NCI-H748 (cell line): Measurements from ENCODE around the gene AKT2.
A peak's percentile ranks its signal among the peaks of the same experiment; 100 is the strongest.

Experiments
- DNase-seq: peaks from one replicate; lab custom pipeline; 2025; ENCODE audit not compliant: unreplicated experiment; lab: John Stamatoyannopoulos, UW

The AKT2 gene

DNA sequence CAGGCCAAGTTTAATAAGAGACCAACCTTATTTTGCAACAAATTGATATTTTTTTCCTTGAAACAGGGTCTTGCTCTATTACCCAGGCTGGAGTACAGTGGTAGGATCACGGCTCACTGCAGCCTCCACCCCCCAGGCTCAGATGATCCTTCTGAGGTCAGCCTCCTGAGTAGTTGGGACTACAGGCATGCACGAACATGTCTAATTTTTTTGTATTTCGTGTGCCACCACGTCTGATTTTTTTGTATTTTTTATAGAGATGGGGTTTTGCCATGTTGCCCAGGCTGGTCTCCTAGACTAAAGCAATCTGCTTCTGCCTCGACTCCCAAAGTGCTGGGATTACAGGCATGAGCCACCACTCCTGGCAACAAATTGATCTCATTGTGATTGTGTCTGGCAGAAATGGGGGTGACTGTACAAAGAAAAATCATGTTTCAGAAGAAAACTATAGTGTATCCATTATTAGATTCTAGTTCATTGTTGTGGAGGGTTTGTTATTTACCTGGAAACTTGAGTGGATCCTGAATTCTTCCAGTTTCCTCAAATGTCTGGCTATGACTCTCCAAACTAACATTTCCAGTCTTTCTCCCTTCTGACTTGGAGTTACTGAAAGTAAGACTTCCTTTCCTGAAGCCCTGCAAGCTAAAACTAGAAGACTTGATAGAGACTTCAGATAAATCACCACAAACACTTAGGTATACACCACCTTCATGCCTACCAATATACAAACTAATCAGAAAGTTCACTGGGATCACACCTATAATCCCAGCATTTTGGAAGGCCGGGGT is 17.3 kb upstream of the AKT2 start:
- no peak for DNase-seq

DNA sequence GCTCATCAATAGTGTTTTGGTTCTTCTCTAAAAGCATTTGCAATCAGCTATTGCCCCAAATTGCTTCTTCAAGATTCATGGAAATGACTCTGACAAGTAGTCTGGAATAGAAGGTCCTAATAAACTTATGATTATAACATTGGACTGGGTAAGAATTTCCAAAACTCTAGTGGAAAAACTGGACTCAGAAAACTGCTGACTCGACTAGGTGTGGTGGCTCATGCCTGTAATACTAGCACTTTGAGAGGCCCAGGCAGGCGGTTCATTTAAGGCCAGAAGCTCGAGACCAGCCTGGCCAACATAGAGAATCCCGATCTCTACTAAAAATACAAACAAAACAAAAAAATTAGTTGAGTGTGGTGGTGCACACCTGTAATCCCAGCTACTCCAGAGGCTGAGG is 15.5 kb upstream of the AKT2 start:
- no peak for DNase-seq

DNA sequence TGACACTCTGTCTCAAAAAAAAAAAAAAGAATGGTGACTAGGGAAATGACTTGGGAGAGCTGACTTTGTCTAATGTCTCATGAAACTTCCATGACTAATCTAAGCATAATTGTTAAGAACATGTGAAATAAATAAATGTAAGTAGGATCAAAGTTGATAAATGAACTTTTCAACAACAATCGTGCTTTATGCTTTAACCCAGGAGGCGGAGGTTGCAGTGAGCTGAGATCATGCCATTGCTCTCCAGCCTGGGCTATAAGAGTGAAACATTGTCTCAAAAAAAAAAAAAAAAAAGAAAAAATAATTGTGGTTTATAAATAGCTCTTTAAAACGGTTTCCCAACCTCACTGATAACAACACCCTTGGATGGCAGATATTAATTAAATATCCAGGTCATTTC is 12.9 kb upstream of the AKT2 start:
- no peak for DNase-seq

DNA sequence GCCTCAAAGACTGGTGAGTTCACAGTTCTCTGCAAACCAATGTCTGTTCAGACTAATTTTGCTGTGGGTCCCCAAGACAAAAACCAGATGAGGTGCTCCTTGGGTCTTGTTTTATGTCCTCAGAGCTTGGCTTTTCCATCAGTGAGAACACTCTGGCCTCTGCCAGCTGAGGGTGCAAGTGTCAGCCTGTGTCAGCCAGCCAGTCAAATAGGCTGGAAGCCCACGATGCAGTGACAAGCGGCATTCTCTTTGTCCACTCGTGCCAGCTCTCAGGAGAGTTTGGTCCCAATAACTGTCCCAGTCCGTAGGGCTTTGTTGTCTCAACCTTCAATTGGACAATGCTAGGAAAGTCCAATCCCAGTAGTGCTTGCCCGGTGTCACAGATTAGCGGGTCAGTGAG is 9.4 kb upstream of the AKT2 start:
- DNase-seq: no peak

DNA sequence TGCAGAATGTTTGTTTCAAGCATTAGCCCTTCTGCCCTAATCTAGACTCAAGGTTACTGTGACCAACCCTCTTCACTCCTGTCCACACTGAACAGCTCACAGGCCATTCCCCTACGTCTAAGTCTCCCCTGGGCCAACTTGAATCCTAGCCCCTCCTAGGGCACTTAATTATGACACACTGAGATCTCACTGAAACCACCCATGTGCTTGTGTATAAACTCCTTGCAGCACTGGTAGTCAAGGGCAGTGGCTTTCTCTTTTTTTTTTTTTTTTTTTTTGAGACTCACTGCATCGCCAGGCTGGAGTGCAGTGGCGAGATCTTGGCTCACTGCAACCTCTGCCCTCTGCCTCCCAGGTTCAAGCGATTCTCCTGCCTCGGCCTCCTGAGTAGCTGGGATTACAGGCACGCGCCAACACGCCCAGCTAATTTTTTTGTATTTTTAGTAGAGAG is 1.9 kb upstream of the AKT2 start:
- DNase-seq: no peak

DNA sequence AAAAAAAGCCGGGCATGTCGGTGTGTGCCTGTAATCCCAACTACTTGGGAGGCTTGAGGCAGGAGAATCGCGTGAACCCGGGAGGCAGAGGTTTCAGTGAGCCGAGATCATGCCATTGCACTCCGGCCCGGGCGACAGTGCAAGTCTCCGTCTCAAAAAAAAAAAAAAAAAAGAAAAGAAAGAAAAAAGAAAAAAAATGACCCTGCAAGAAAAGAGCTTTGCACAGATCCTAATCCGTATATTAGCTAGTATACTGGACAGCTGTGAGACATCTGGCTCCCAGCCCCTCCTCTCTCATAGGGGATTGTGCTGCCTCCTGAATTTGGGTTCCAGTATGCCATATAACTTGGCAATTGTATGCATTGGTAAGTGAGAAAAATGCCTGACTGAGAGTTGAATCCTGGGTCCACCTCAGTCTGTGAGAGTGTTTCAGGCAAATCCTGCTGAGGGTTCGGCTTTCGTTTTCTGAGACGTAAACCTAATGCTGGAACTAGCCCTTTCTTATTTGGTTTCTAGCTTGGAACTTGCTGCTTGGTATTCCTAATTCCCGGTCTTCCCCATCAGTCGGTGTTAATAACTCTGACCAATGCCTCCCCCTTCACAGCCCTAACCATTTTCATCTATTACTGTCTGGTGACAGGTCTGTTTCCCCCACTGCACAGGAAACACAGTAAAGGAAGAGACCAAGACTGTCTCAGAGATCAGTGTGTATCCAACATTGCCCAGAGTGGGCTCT is 1.3 kb upstream of the AKT2 start:
- DNase-seq: no peak

DNA sequence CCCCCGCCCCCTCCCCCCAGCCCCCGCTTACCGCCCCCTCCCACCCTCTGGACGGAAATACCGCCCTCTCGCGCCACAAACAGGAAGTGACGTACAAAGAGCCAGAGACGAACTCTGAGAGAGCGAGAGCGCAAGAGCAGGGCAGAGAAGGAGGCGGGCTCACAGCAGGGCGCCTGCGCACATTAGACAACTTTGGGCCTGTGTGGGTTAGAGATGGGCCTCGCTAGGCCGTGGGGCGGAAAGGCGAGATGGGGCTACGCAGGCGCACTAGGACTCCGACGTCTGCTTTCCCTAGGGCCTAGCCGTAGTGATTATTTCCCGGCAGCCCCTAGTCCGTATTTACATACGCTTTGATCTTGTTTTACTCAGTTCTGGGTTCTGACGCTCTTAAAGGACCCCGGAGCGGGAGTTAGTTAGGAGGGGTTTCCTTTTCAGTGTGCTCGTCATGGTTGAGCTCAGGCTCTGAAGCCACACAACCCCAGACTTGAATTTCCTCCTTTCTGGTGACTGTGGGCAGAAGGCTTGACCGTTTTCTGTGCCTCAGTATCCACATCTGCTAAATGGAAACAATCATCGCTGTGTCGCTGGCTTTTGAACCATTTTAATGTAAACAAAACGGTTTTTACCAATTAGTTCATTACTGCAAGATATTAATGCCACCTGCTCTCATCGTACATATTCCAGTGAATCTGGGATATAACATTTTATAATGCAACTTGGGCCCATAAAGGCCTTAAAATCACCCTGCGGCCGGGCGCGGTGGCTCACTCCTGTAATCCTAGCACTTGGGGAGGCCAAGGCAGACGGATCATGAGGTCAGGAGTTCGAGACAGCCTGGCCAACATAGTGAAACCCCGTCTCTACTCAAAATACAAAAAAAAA is 449 bp upstream of the AKT2 start:
- peak; percentile 100 for DNase-seq

DNA sequence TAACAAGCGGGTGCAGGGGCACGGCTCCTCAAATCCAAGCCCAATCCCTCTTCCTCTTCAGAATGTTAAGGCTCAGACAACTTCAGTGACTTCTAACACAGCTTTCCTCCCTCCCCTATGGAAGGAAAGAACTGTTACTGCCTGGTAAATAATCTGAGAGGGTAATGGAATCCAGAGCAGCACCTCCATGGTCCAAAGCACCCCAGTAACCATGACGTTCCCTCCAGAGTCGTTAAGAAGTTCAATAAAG is 969 bp downstream of the AKT2 start:
- DNase-seq: no peak

DNA sequence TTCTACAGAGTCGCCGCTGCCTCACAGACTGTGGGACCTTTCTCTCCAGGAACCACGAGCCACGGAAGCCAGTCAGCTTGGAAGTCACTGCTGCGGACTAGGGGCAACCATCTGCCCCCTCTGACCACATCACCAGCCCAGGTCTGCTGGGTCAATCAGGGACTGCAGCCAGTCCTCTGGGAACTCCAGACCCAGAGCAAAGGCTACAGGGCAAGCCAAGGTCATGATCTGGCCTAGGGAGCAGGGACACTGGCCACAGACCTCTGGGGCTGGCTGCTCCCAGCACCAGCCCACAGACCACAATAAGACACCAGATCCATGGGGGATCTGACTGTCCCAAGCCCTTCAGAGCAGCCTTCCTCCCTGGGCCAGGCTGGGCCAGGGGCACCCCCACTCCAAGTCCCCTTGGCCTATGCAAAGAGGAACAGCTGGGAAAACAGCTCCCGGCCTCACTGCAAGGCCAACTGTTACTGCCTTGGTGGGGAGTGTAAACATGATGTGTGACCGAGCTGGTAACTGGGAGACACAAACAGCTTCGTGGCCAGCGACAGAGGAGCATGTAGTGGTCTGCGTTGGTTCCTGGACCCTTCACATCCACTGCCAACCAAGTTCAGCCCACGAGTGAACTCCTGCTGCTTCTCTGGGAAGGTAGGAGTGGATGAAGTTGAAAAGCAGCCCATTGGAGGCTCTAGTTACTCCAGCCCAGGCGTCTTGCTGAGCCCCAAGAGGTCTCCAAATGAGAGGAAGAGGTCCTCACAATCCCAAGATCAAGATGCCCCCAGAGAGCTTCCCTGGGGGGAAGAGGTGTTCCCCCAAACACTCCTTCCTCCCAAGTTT is 1.5 kb downstream of the AKT2 start:
- no peak for DNase-seq

DNA sequence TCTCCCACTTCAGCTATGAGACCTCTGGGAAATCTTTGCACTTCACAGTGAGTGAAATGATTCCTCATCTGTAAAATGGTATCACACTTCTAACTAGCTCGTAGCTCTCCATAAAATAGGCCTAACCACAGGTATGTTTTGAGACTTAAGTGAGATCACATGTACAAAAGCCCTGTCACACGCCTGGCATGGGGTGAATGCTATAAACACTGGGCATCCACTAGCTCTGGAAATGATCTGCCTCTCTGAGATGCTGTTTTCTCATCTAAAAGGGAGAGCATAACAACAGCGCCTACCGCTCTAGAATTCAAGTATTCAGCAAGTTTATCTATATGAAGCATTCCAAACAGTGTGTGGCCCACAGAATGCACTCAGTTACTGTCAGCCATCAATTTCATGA is 2.2 kb downstream of the AKT2 start:
- no peak for DNase-seq

DNA sequence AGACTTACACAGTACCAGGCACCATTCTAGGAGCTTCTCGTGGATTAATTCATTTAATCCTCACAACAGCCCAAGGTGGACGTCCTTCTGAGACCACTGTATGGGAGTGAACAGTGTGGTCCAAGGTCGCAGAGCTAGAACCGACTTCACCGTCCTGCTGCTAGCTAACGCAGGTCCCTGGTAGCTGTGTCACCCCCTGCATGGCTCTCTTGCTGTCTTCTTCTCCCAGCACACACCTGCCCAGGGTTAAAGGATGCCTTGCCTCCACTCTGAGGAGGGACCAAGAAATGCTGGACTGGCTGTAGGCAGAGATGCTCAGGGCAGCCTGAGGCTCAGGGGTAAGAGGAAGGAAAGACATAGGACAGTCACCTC is 3.0 kb downstream of the AKT2 start:
- no peak for DNase-seq

DNA sequence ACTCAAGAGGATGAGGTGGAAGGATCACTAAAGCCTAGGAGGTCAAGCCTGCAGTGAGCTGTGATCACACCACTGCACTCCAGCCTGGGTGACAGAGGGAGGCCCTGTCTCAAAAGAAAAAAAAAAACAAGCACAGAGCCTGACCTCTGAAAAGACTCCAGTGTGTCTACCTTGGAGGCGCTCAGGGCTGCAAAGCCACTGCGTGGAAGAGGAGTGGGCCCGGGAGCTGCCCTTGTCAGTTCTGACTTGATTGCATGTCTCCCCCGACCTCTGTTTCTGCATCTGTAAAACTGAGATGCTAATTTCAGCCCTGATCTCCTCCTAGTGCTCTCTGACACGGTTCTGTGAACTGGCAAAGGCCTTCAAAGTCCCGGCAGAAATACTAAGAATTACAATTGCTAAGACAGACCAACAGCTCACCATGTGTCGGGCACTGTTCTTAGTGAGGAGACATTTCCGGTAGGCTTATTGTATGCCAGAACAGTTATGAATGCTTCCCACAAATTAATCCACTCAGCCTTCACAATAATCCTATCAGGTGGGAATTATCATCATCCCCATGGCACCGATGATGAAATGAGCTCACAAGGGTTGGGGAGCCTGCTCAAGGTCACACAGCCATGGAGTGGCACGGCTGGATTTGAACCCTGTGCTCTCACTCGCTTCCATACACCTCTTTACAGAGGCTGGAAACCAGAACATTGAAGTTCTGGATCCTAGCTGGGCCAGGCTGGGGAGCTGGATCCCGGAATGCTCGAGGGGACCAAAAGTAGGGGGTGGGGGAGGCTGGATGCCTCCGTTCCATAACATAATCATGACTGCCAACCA is 3.5 kb downstream of the AKT2 start:
- no peak for DNase-seq

DNA sequence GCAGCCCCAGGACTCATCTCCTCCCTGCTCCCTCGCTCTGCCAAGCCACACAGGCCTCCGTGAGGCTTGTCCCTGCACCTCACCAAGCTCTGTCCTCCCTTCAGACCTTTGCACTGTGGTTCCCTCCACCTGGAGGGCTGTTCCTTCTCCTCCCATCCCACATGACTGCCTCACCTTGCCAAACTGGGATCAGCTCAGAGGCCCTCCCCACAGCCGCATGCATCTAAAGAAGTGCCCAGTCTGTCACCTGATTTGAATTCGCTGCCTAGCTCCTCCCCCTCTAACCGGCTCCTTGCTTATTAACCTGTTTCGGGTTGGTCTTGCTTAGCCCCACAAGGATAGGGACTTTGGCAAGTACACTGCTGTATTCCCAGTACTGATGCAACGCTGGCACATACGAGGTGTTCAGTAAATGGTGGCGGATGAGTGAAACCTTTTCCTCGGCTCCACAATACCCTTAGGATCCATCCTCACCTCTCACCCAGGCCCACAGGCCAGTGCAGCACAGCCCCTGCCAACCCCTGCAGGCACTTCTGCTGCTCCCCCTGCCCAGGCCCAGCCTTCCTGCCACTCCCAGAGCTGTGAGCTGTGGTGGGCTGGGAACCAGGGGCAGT is 4.4 kb downstream of the AKT2 start:
- DNase-seq: no peak

DNA sequence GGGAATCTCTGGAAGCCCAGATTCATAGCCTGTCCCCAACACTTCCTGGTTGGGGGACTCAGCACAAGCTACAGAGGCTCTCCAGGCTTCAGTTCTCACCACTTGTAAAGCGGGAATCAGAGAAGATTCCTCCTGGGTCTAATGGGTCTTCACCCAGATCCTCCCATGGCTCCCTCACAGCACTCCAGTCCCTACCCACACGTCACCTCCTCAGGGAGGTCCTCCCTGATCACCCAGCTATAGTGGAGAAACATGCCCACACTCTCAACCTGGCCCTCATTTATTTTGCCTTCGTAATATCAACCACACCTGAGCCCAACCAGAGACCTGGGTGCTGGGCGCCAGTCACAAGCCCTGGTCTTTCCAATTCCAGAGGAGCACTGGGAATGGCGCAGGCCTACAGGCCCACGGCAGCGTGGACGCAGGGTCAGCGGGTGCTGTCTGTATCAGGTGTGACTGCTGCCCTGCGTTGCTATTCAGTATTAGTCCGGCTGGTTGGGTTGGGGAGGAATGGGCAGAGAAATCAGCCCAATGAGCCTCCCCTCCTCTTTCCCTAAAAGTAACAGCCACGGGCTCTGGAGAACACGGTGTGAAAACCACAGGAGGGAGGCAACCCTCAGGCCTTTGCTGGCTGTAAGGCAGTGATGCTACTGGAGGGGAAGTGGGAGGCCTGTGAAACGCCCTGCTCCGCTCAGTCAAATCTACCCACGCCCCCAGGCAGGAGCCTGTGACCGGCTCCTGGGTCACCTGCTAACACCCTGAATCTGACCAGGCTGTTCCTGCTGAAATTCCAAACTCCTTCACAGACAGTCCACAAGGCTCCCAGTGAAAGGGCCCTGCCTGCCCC is 5.2 kb downstream of the AKT2 start:
- DNase-seq: no peak

DNA sequence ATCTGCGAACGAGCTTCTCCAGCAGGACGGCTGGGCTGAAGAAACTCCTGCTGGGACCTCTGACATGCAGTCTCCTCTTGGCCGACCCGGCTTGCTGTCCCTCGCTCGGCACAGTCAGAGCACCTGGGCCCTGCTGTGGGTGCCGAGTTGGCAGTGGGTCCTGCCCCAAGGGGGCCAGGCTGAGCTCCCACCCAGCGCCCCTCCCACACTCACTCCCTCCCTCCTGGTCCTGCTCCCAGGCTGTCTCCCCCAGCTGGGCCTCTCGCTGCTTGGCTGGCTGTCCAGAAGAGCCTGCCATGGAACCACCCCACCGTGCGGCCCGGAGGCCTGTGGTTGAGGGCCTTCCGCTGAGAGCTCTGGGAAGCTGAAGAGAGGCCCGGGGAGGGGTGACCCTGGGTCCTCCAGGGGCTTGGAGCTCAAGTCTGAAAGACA is 6.0 kb downstream of the AKT2 start:
- no peak for DNase-seq

DNA sequence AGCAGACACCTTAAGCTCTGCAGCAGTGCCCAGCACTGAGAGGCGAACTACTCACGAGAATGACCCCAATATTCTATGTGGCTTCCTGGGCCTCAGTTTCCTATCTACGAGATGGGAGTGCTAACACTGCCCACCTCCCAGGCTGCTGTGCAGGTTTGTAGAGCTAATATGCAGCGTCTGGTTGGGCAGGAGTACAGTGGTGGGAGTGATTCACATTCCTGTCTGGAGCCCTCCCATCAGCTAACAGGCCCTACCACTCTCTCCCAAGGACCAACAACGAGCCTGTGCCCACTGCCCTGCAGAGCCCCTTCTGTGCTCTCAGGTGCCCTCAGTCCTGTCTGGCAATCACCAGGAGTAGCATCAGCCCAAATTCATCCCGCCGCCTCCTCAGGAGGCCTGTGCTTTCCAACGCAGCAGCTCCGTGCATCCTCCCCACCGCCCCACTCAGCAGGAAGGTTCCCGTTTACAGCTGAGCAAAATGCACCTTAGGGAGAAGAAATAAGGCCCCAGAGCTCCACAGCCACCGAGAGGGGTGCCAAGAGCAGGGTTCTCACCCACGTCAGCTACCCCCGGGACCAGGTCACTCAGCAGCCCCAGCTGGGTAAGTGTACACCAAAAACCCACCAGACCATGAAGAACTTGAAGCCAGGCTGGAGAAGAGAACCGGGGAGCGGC is 6.6 kb downstream of the AKT2 start:
- DNase-seq: no peak

DNA sequence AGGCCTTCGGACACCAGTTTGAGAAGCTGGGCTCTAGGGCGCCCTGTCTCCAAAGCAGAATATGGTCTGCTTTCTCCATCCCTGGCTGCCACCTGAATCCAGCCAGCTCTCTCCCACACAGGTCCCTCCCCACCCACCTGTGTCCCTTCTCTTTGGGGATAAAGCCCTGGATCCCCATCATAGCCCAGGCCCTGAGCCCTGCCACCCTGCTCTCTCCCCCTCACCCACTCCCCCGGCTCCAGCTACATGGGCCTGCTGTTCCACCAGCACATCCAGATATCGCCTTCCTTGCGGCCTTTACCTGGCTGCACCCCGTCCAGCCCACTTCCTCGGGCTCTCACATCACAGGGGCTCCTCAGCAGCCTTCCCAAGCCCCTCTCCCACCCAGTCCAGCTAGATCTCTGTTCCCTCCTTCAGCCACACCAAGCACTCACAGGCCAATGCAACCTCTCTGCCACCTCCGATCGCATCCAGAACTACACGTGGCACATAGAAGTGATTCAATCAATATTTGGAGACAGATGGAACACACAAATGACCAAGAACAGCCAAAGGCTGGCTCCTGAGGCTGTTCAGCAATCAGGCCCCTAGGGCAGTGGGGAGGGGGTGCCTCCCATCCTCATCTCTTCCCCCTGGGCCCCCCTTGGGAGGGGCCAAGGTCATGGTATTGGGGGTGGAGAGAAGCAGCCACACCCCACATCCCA is 7.6 kb downstream of the AKT2 start:
- no peak for DNase-seq
